Nephron (organoid): ENCODE data around the gene DNAH14.

ENCODE experiments used
- H3K27ac Mint-ChIP-seq, 3 experiments: 2 replicates each; pipeline ENCODE4 v1.8.0; 2020; ENCODE audit warnings: mixed read lengths in 3 of 3, mild to moderate bottlenecking in 2 of 3, moderate library complexity in 1 of 3
- H3K27me3 Mint-ChIP-seq: 2 replicates; pipeline ENCODE4 v1.8.0; 2021; ENCODE audit warnings: low read depth, mild to moderate bottlenecking, moderate library complexity, mixed read lengths
- H3K36me3 Mint-ChIP-seq: 2 replicates; pipeline ENCODE4 v1.8.0; 2020; ENCODE audit warnings: low read depth, mixed read lengths
- H3K4me1 Mint-ChIP-seq: 2 replicates; pipeline ENCODE4 v1.8.0; 2020; ENCODE audit warnings: mixed read lengths
- H3K4me3 Mint-ChIP-seq, 3 experiments: 2 replicates each; pipeline ENCODE4 v1.8.0; 2020; ENCODE audit warnings: mild to moderate bottlenecking in 3 of 3, mixed read lengths in 3 of 3, moderate library complexity in 2 of 3
- H3K9me3 Mint-ChIP-seq: 2 replicates; pipeline ENCODE4 v1.8.0; 2020; ENCODE audit warnings: mixed read lengths
- CTCF ChIP-seq, 3 experiments: fragments of 200-600 bp; sonication (generic); IDR thresholded peaks; one replicate each; pipeline ENCODE4 v1.5.0; 2021; ENCODE audit warnings: antibody characterized with exemption in 3 of 3; ENCODE audit not compliant: unreplicated experiment in 3 of 3

Gene DNAH14

GRCh38 chr1:225447650-225448089 is 518.2 kb downstream of the DNAH14 start:
- Mint-ChIP-seq H3K36me3 (no peaks in the 10 kb centered on the region), H3K4me3 (peak overlapping the region in 2 of 3 experiments; percentile 28 to 64), H3K27me3 (peaks cover 4% of the 10 kb centered on the region), H3K27ac (peak overlapping the region; percentile 45 to 99 (median 91)), H3K9me3 (peaks cover 4% of the 10 kb centered on the region), H3K4me1 (peaks cover 42% of the 10 kb centered on the region)
- no peak for TF ChIP-seq CTCF (IDR thresholded peaks at IDR 0.05; ENCODE audit: unreplicated experiment in 3 of 3)

GRCh38 chr1:225448146-225448805 is 518.8 kb downstream of the DNAH14 start:
- Mint-ChIP-seq H3K27me3 (peaks cover 2% of the 10 kb centered on the region), H3K9me3 (peaks cover 3% of the 10 kb centered on the region), H3K4me3 (peak overlapping the region in 1 of 3 experiments; percentile 64), H3K4me1 (peaks cover 38% of the 10 kb centered on the region), H3K27ac (peak overlapping the region; percentile 45 to 99 (median 91)), H3K36me3 (no peaks in the 10 kb centered on the region)
- TF ChIP-seq CTCF (IDR thresholded peaks at IDR 0.05; ENCODE audit: unreplicated experiment in 3 of 3): no peak
